GM11168 (cell line): ENCODE results near the gene TTC7B.

Source experiments
- in situ Hi-C: fragments of 300-500 bp; cut with MboI; formaldehyde crosslinking; loops from one replicate; pipeline ENCODE4 v1.12.0; 2022; ENCODE audit warnings: low sequenced_read_pairs; ENCODE audit not compliant: unreplicated experiment

Gene TTC7B

DNA sequence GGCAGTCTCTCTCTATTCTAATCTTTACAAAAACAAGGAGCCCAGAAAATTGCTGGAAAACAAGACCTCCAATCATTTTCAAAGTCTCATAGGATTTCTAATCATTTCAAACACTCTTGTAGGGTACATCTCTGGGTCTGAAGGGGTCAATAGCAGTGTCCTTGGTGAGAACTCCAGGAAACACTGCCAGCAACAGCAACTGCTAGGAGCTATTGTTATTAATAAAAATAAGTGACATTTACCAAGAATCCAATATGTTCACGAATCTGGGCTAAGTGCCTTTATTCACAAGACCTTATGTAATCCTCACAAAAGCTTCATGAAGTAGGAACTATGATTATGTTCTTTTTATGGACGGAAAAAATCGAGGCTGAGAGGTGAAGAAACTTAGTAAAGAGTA is 72.8 kb downstream of the TTC7B start:
- in situ Hi-C loops, result no loop called here

GRCh38 chr14:90742729-90743128 is 73.5 kb downstream of the TTC7B start:
- in situ Hi-C loops, result no loop called here

DNA sequence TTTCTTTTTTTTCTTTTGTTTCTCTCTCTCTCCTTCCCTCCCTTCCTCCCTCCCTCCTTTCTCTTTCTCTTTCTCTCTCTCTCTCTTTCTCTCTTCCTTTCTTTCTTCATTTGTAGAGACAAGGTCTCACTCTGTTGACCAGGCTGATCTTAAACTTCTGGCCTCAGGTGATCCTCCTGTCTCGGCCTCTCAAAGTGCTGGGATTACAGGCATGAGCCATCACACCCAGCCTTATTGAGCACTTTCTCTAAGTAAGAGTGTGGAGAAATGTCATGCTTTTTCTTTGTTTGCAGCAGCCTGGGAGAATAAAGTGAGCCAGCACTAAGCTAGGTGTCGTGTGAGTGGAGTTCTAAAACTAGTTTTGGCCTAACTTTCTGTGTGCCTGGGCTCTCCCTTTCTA is 74.0 kb downstream of the TTC7B start:
- in situ Hi-C loops, result no loop called here

- in situ Hi-C loops, result no loop called here
These were observed 74.6 kb downstream of the TTC7B start for GRCh38 chr14:90741682-90741946.

GRCh38 chr14:90740946-90741681 is 75.1 kb downstream of the TTC7B start:
- in situ Hi-C loops, result no loop called here

GRCh38 chr14:90740081-90740480 is 76.1 kb downstream of the TTC7B start:
- in situ Hi-C loops, result no loop called here

- in situ Hi-C loops, result no loop called here
These were observed 76.7 kb downstream of the TTC7B start for GRCh38 chr14:90739318-90740068.

DNA sequence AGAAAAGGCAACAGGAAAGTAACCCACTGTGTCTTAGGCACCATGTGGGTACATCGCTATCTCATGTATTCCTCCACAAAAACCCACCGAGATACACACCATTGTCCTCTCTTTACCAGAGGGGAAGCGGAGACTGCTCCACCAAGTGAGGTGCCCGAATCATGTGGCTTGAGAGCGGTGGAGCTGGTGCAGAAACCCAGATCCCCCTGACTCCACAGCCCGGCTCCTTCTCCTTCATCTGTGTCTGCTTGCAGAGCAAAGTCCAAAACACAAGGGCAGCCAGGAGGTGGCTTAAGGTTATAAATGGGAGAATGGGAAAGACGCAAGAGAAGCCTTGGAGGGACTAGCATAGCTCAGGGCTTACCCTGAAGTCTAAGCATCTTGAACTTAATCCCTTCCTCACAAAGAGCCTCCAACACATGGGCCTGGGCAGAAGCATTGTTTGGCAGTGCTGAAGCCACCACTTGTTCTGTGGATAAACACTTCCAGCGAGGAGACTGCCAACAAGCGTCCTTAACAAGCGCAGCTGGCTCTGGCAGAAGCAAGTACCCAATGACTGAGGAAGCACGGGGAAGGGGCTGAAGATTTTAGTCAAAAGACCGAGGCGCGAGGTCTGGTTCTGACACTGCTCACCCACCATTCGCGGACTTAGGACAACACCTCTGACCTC is 83.0 kb downstream of the TTC7B start:
- in situ Hi-C loops, result no loop called here

DNA sequence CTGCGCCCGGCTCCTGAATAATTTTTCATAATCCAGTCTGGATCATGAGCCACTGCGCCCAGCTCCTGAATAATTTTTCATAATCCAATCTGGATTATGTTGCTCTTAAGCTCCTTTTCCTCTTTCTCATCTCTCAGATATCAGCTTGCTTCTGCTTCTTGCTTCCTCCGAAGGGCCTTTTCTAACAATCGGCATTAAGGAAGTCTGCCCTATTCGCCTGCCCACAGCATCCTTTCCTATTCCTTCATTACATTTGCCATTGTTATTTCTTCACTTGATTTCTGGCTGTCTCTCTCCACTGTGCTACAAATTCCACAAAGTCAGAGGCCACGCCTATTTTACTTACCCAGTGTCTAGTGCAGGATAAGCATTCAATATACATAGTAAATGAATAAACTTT is 83.5 kb downstream of the TTC7B start:
- in situ Hi-C loops, result no loop called here

GRCh38 chr14:90732139-90732538 is 84.1 kb downstream of the TTC7B start:
- in situ Hi-C loops, result no loop called here

DNA sequence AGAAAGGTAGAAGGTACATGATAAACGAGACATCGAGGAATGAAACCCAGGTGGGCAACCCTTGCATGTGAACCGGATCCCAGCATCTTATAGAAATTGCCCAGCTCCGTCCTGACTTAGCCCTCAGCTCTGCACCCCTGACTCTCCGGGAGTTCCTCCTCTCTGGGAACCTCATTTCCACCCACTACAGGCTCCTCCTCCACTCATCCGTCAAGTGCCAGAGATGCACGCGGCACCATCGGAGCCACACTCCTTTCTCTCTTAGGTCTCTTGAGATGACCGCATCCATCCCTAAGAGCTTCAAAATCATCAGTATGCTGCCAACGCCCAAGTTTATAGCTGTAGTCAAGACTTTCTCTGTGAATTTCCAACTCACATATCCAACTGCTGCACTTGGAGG is 84.7 kb downstream of the TTC7B start:
- in situ Hi-C loops, result no loop called here

GRCh38 chr14:90730206-90730766 is 85.9 kb downstream of the TTC7B start:
- in situ Hi-C loops, result no loop called here

- in situ Hi-C loops, result no loop called here
These were observed 87.3 kb downstream of the TTC7B start for GRCh38 chr14:90728951-90729350.

- in situ Hi-C loops, result no loop called here
These were observed 89.1 kb downstream of the TTC7B start for GRCh38 chr14:90727082-90727481.

- in situ Hi-C loops, result no loop called here
These were observed 89.6 kb downstream of the TTC7B start for GRCh38 chr14:90726656-90727055.

DNA sequence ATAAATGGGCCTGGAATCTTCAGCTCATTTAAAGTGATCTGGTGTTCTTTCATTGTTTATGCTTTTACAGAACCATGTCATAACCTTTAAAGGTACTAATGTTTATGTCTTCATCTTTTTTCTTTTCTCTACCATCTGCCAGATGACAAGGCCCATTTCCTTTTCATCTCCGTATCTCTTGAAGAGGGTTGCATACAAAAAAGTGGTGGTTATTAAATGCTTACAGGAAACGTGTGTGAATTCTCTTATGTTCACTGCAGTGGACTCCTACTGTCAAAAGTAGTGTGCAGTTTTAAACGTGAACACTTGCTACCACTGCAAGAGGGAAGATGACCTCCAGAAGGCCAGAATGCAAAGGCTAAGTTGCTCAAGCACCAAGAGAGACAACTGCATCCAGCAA is 91.4 kb downstream of the TTC7B start:
- in situ Hi-C loops, result no loop called here

GRCh38 chr14:90722590-90722989 is 93.6 kb downstream of the TTC7B start:
- in situ Hi-C loops, result no loop called here

GRCh38 chr14:90721619-90722305 is 94.5 kb downstream of the TTC7B start:
- in situ Hi-C loops, result no loop called here

DNA sequence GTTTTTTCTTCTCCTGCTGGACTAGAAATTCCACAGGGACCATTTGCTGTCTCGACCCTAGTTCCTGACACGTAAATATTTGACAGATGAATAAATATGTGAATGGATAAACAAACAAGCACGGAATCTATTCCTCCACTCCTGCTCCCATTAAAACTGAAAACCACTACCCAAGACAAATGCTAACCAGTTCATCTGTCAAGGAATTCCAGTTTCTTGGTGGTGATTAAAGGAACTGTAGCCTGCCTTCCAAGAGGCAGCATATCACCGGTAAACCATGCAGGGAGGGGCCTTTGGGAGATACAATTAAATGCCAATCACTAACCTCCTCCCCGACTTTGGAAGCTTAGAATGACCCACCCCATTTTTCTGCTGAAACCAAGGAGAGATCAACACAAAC is 95.4 kb downstream of the TTC7B start:
- in situ Hi-C loops, result no loop called here

DNA sequence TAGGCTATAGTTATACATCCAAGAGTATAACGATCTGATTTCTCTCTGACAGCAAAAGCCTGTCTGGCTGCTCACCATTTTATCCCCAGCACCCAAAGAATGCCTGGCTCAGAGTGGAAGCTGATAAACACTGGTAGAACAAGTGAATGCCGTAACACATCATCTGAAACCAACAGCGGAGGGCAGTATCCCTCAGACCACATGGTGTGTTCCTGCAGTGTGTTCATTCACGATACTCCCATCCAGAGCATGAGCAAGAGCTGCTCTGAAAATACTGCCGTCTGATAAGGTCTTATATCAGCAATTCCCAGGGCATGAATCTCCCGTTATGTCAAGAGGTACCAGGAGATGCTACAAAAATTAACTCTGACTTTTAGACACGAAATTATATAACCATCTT is 95.9 kb downstream of the TTC7B start:
- in situ Hi-C loops, result no loop called here

- in situ Hi-C loops, result no loop called here
These were observed 98.3 kb downstream of the TTC7B start for GRCh38 chr14:90717916-90718315.
